Stimulated activated CD8-positive, alpha-beta memory T cell treated with anti-CD3 and anti-CD28 coated beads, Interleukin-7, amount 100 ng/mL, for 4 hours (primary cell): ENCODE data around the gene GCFC2.
"Not testable (repeated sequence)": the region's sequence is repeated elsewhere in the genome, so short reads cannot be mapped to it uniquely, and the experiment has no call there.

Experiments
- DNase-seq, 2 donors: peaks; one replicate each; pipeline ENCODE4 v3.0.0-alpha.2; 2020; ENCODE audit warnings: low read depth in 2 of 2

Gene GCFC2

GRCh38 chr2:75710577-75711253 is at the start of gene GCFC2:
Gene GCFC2 (minus strand): TSS chr2:75710915. CDS start chr2:75710855, 60 bp downstream.
- DNase-seq = peak; percentile 73 to 82

DNA sequence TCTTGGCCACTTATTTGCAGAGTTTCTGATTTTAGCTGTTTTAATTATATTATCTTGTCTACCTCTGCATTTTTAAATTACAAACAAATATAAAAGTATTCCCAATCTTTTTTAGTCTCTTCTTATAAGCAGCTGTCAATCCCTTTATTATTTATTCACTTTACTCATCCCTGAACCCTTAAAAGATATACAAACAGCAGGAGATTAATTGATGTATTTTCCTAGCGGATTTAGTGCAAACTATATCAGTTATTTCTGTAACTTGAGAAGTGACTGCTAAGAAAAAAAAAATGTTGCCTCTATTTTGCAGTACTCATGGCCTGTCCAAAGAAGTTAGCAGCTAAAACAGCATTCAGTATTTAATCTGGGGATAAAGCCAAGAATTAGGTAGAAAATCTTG is 42.1 kb upstream of the GCFC2 start:
- no peak for DNase-seq

- no peak for DNase-seq
Observed at GRCh38 chr2:75751824-75752468, 41.2 kb upstream of the GCFC2 start.

GRCh38 chr2:75751360-75751759 is 40.6 kb upstream of the GCFC2 start:
- no peak for DNase-seq

DNA sequence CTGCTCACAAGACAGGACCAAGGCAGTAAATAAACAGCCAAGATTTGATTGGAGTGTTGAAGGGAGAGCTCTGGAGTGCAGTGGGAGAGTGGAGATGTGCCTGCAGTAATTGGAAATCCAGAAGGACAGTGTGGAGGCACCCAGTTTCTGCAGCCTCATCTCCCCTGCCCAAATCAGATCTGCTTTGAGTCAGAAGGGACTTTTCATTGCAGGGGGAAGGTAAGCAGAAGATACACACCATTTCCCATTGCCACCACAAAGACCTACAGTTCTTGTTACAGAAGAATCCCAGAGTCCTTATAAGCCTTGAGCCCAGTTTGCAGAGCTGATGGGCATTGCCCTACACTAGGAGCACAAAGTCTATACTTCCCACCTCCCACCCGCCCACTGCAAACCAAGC is 27.2 kb upstream of the GCFC2 start:
- DNase-seq = no peak

GRCh38 chr2:75736276-75736675 is 25.6 kb upstream of the GCFC2 start:
- DNase-seq = no peak

- DNase-seq = no peak
Observed at GRCh38 chr2:75729861-75730260, 19.1 kb upstream of the GCFC2 start.

- no peak for DNase-seq
Observed at GRCh38 chr2:75728614-75729419, 18.1 kb upstream of the GCFC2 start.

GRCh38 chr2:75722687-75723086 is 12.0 kb upstream of the GCFC2 start:
- no peak for DNase-seq

- no peak for DNase-seq
Observed at GRCh38 chr2:75720525-75720924, 9.8 kb upstream of the GCFC2 start.

DNA sequence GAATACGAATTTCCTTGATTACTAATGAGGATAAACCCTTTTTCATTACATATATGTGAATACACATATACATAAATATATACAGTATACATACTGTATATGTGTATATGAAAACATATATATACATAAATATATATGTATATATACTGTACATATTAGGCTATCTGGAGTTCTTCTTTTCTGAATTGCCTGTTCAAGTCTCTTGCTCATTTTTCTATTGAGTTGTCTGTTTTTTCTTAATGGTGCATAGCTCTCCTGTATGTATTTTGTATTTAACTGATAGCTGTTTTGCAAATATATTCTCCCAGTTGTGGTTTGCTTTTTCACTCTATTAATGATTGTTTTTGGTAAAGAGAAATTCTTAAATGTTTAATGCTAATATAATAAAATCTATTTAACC is 8.9 kb upstream of the GCFC2 start:
- no peak for DNase-seq

- no peak for DNase-seq
Observed at GRCh38 chr2:75716406-75716805, 5.7 kb upstream of the GCFC2 start.

DNA sequence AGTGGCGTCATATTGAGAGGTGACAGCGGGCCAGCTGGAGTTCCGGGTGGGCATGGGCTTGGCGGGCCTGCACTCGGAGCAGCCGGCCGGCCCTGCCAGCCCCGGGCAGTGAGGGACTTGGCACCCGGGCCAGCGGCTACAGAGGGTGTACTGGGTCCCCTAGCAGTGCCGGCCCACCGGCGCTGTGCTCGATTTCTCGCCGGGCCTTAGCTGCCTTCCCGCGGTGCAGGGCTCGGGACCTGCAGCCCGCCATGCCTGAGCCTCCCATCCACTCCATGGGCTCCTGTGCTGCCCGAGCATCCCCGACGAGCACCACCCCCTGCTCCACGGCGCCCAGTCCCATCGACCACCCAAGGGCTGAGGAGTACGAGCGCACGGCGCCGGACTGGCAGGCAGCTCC is 875 bp upstream of the GCFC2 start:
- DNase-seq = not testable (repeated sequence)

DNA sequence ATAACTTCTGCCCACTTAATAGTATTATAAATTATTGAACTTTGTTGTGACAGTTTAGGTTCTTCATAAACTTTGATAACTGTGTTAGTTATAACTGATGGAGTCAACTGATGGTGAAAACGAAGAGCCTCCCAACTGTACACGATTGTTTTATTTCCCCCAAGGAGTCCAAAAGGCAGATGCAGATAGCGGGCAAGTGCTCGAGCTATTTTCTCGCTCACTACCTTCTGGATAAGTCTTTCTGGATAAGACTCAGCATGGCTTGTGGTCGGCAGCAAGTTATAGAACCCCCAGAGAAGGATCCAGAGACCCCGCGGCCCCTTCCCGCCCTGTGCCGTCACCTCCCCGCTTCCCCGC is 517 bp downstream of the GCFC2 start:
- no peak for DNase-seq

DNA sequence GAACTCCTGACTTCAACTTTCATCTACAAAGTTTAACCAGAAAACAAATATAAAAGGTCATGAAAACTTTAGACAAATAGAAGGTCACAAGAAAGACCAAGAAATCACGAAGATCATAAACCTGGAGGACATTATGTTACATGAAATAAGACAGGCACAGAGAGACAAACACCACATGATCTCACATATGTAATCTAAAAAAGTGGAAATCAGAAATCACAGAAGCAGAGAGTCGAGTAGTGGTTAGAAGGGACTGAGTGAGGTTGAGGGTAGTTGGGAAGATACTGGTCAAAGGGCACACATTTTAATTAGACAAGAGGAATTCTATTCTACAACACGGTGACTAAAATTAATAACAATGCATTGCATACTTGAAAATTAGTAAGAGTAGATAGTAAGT is 1.4 kb downstream of the GCFC2 start:
- no peak for DNase-seq

DNA sequence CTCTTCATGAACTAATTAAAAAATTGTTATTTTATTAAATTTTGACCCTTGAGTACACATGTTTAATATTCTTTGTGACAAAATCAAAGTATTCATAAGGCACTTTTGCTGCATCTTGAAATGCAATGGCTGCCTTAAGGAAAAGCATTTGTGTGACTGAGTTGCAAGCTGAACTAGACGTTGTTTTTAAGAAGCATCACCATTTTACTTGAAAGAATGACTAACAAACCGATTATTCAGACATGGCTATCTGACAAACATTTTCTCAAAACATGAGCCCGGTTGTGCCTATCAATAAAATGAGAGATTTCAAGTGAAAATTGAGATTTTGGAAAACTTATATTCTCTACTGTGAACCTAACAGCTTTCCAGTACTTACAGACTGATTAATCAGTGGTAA is 2.8 kb downstream of the GCFC2 start:
- no peak for DNase-seq

- DNase-seq = no peak
Observed at GRCh38 chr2:75705921-75706320, 4.8 kb downstream of the GCFC2 start.

- no peak for DNase-seq
Observed at GRCh38 chr2:75703589-75704287, 7.0 kb downstream of the GCFC2 start.

DNA sequence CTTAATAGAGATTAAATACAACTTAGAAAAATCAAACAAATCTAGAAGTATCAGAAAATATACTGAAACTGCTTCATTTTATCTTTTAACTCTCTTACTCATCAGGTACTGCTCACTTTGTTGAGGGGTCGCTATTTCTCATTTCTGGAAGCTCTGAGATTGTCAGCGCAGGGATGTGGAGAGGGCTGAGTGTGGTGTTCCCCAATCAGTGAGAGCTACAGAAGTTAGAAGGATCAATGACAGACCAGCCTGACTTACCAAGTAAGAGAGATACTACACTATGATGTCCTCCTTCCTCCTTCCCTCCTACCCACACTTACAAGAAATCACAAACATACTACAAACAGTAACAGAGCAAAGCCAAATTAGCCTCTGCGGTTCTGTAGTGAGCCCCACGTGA is 8.1 kb downstream of the GCFC2 start:
- DNase-seq = no peak

- DNase-seq = no peak
Observed at GRCh38 chr2:75698918-75699317, 11.8 kb downstream of the GCFC2 start.

DNA sequence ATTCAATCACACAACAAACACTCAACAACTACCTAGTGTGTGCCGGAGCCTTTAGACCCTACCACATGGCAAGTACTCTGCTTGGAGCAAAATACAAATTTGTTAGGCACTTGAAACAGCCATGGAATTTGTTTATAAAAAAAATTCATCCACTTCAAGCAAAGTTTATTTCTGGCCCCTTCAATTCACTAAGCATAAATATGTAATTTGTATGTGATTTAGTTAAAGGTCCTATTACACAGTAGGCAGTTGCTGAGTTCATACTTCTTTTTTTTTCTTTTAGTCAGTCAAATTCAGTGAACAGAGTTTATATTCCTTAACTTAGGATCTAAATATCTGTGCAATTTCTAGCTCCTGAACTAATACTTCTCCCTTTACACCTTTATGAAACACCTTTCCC is 22.5 kb downstream of the GCFC2 start:
- no peak for DNase-seq

DNA sequence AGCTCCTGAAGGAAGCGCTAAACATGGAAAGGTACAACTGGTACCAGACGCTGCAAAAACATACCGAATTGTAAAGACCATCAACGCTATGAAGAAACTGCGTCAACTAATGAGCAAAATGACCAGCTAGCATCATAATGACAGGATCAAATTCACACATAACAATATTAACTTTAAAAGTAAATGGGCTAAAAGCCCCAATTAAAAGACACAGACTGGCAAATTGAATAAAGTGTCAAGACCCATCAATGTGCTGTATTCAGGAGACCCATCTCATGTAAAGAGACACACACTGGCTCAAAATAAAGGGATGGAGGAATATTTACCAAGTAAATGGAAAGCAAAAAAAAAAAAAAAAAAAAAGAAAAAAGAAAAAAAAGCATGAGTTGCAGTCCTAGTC is 27.3 kb downstream of the GCFC2 start:
- not testable (repeated sequence) for DNase-seq
